Erythroblast (primary cell): ENCODE results near the gene MED13L.

ENCODE experiments used
- DNase-seq, 2 experiments: peaks; one replicate each; lab custom pipeline; 2025; lab: John Stamatoyannopoulos, UW
- GATA1 ChIP-seq: IDR thresholded peaks from 2 replicates; pipeline ENCODE4 v1.6.1; 2011; ENCODE audit warnings: low read depth, mild to moderate bottlenecking, control low read depth, low read length, moderate library complexity
- POLR2A ChIP-seq: IDR thresholded peaks from 2 replicates; pipeline ENCODE4 v1.6.1; 2011; ENCODE audit warnings: mild to moderate bottlenecking, low read length

MED13L gene

GRCh38 chr12:116174904-116175303 lies 102.6 kb downstream of the MED13L start:
- DNase-seq = no peak
- TF ChIP-seq POLR2A (no peak), GATA1 (no peak)

- DNase-seq = no peak
- TF ChIP-seq GATA1 (no peak), POLR2A (no peak)
These were observed 103.5 kb downstream of the MED13L start for GRCh38 chr12:116174006-116174405.

GRCh38 chr12:116172224-116172849 lies 105.2 kb downstream of the MED13L start:
- DNase-seq = peak; percentile 38 to 57

GRCh38 chr12:116171549-116171948 lies 105.9 kb downstream of the MED13L start:
- no peak for TF ChIP-seq GATA1
- TF ChIP-seq POLR2A = no peak
- DNase-seq = no peak

More at GRCh38 chr12:116172224-116172849, 105.2 kb downstream of the MED13L start:
- no peak for TF ChIP-seq POLR2A
- no peak for TF ChIP-seq GATA1

- TF ChIP-seq GATA1 = no peak
- no peak for TF ChIP-seq POLR2A
- DNase-seq = no peak
These were observed 108.4 kb downstream of the MED13L start for GRCh38 chr12:116169071-116169470.

- DNase-seq = peak in 1 of 2 experiments; percentile 30
- TF ChIP-seq POLR2A (no peak), GATA1 (no peak)
These were observed 111.2 kb downstream of the MED13L start for GRCh38 chr12:116166306-116166705.

GRCh38 chr12:116165036-116165425 lies 112.5 kb downstream of the MED13L start:
- TF ChIP-seq GATA1 (no peak), POLR2A (no peak)
- DNase-seq = peak; percentile 44 to 67

- DNase-seq = peak; percentile 76 to 84
These were observed 113.0 kb downstream of the MED13L start for GRCh38 chr12:116164250-116165035.

GRCh38 chr12:116162071-116162470 lies 115.4 kb downstream of the MED13L start:
- TF ChIP-seq POLR2A (no peak), GATA1 (no peak)
- DNase-seq = no peak

More at GRCh38 chr12:116164250-116165035, 113.0 kb downstream of the MED13L start:
- TF ChIP-seq POLR2A = no peak
- TF ChIP-seq GATA1 = no peak

GRCh38 chr12:116161588-116161987 lies 115.9 kb downstream of the MED13L start:
- DNase-seq = no peak

GRCh38 chr12:116160883-116161458 lies 116.5 kb downstream of the MED13L start:
- DNase-seq = no peak
- no peak for TF ChIP-seq POLR2A
- TF ChIP-seq GATA1 = no peak

More at GRCh38 chr12:116161588-116161987, 115.9 kb downstream of the MED13L start:
- TF ChIP-seq GATA1 (no peak), POLR2A (no peak)

GRCh38 chr12:116160231-116160630 lies 117.3 kb downstream of the MED13L start:
- DNase-seq = peak; percentile 51 to 68
- TF ChIP-seq GATA1 (no peak), POLR2A (no peak)

- DNase-seq = no peak
- TF ChIP-seq GATA1 = no peak
- TF ChIP-seq POLR2A = no peak
These were observed 117.8 kb downstream of the MED13L start for GRCh38 chr12:116159593-116160200.

- TF ChIP-seq GATA1 (no peak), POLR2A (no peak)
- no peak for DNase-seq
These were observed 118.3 kb downstream of the MED13L start for GRCh38 chr12:116159175-116159574.
